HepG2 (cell line): ENCODE results near the gene SNAP29. TPM values are rescaled to one million over a fixed set of nuclear protein-coding genes. Genes with fewer than 3 reads are reported as not detected.

ENCODE experiments used
- ELF3 ChIP-seq: IDR thresholded peaks from 2 replicates; pipeline ENCODE4 v1.6.1; 2016; ENCODE audit warnings: missing genetic modification reagents, missing compliant biosample characterization
- PCBP1 ChIP-seq: fragments of 200-400 bp; formaldehyde crosslinking; IDR thresholded peaks from 2 replicates; pipeline ENCODE4 v1.6.1; 2017; ENCODE audit warnings: mild to moderate bottlenecking, low read depth, low read length, borderline replicate concordance
- POLR2AphosphoS5 ChIP-seq: IDR thresholded peaks from 2 replicates; pipeline ENCODE4 v1.6.1; 2012; ENCODE audit warnings: low read depth, low read length
- SOX13 ChIP-seq, 3 experiments: fragments of 450-650 bp in 1 of 3; sonication (generic) in 1 of 3; formaldehyde crosslinking in 1 of 3; IDR thresholded peaks in 2 of 3; conservative IDR thresholded peaks in 1 of 3; 2 replicates each; pipeline versions ENCODE4 v1.5.0 to v1.6.1; 2016 to 2020; ENCODE audit warnings: antibody characterized with exemption in 1 of 3, mild to moderate bottlenecking in 1 of 3, missing compliant biosample characterization in 1 of 3, missing genetic modification reagents in 1 of 3, moderate library complexity in 1 of 3
- ZNF333 ChIP-seq: sonication (generic); formaldehyde crosslinking; IDR thresholded peaks from 2 replicates; pipeline ENCODE4 v1.4.0; 2020; ENCODE audit warnings: mild to moderate bottlenecking, missing genetic modification reagents, borderline replicate concordance
- polyA plus RNA-seq, 8 experiments: library from polyadenylated mRNA; depleted of rRNA in 3 of 8; stranded (reverse) in 7 of 8; unstranded in 1 of 8; fragments of >200 nt; fragmentation: Illumina TruSeq in 4 of 8; extraction: Trizol in 4 of 8; gene quantifications; 2 replicates each; pipeline versions ENCODE4 v1.2.1 to v1.2.3, GENCODE V29; 2011 to 2016; ENCODE audit warnings: low read depth in 4 of 8, missing spikeins in 1 of 8, mixed read lengths in 1 of 8; ENCODE audit not compliant: insufficient read depth in 1 of 8
- total RNA-seq, 5 experiments: library from RNA; depleted of rRNA; stranded (reverse); fragments of >200 nt; fragmentation: Illumina TruSeq; extraction: Trizol; gene quantifications; 2 replicates each; pipeline ENCODE4 v1.2.3, GENCODE V29; 2016; ENCODE audit warnings: low read depth in 1 of 5
- TF ChIP-seq, protein P1 (sequence below): sonication (generic); formaldehyde crosslinking; IDR thresholded peaks from 2 replicates; pipeline ENCODE4 v1.5.0; 2020; ENCODE audit warnings: missing genetic modification reagents, mild to moderate bottlenecking, borderline replicate concordance
- TF ChIP-seq, protein P2 (sequence below): IDR thresholded peaks from 2 replicates; pipeline ENCODE4 v1.6.1; 2016; ENCODE audit warnings: low read depth, missing genetic modification reagents, missing compliant biosample characterization
- TF ChIP-seq, protein P3 (sequence below): sonication (generic); formaldehyde crosslinking; IDR thresholded peaks from 2 replicates; pipeline ENCODE4 v1.4.0; 2020; ENCODE audit warnings: missing genetic modification reagents, mild to moderate bottlenecking, borderline replicate concordance

Gene SNAP29
- total and polyA plus RNA-seq, 2 of the 13 experiments (the other 11 are each of a cell fraction or from before 2014, with no cell fraction given) = 12.3 to 30.7 TPM

DNA sequence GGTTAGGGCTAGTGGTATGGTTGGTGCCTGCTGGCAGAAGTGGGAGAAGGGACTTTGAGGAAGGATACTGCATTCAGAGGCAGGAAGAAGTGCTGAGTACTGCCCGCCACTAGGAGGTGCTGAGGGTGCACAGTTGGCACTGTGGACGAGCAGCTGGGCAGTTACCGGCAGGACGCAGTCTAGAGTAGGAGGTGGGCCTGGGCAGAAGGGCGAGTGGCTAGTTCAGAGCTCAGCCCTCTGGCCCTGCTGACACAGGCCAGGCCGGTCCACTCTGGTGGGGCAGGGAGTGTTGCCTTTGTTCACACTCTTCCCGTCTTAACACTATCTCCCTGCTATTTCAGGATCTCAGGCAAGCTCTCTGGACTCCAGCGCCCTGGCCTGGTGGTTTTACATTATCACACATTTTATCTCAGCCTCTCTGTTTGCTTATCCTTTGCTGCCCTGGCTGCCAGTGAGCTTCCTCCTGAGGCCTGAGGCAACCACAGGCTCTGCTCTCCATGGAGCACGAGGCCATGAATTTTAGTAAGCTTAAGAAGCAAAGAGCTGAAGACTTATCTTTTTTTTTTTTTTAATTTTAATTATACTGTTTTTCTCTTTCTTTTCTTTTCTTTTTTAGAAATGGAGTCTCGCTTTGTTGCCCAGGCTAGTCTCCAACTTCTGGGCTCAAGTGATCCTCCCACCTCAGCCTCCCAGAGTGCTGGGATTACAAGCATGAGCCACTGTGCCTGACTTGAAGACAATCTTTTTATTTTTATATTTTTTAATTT is 26.9 kb downstream of the SNAP29 start (continued):
- TF ChIP-seq, protein P1, sequence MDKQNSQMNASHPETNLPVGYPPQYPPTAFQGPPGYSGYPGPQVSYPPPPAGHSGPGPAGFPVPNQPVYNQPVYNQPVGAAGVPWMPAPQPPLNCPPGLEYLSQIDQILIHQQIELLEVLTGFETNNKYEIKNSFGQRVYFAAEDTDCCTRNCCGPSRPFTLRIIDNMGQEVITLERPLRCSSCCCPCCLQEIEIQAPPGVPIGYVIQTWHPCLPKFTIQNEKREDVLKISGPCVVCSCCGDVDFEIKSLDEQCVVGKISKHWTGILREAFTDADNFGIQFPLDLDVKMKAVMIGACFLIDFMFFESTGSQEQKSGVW = no peak
- TF ChIP-seq, protein P2, sequence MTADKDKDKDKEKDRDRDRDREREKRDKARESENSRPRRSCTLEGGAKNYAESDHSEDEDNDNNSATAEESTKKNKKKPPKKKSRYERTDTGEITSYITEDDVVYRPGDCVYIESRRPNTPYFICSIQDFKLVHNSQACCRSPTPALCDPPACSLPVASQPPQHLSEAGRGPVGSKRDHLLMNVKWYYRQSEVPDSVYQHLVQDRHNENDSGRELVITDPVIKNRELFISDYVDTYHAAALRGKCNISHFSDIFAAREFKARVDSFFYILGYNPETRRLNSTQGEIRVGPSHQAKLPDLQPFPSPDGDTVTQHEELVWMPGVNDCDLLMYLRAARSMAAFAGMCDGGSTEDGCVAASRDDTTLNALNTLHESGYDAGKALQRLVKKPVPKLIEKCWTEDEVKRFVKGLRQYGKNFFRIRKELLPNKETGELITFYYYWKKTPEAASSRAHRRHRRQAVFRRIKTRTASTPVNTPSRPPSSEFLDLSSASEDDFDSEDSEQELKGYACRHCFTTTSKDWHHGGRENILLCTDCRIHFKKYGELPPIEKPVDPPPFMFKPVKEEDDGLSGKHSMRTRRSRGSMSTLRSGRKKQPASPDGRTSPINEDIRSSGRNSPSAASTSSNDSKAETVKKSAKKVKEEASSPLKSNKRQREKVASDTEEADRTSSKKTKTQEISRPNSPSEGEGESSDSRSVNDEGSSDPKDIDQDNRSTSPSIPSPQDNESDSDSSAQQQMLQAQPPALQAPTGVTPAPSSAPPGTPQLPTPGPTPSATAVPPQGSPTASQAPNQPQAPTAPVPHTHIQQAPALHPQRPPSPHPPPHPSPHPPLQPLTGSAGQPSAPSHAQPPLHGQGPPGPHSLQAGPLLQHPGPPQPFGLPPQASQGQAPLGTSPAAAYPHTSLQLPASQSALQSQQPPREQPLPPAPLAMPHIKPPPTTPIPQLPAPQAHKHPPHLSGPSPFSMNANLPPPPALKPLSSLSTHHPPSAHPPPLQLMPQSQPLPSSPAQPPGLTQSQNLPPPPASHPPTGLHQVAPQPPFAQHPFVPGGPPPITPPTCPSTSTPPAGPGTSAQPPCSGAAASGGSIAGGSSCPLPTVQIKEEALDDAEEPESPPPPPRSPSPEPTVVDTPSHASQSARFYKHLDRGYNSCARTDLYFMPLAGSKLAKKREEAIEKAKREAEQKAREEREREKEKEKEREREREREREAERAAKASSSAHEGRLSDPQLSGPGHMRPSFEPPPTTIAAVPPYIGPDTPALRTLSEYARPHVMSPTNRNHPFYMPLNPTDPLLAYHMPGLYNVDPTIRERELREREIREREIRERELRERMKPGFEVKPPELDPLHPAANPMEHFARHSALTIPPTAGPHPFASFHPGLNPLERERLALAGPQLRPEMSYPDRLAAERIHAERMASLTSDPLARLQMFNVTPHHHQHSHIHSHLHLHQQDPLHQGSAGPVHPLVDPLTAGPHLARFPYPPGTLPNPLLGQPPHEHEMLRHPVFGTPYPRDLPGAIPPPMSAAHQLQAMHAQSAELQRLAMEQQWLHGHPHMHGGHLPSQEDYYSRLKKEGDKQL = no peak
- TF ChIP-seq POLR2AphosphoS5 (no peak), PCBP1 (no peak), SOX13 (IDR thresholded peaks at IDR 0.05) (no peak), SOX13 (CRISPR knock-in tag; conservative IDR thresholded peaks at IDR 0.05 in 1 of 2, IDR thresholded peaks at IDR 0.05 in 1 of 2) (peak in 1 of 2 experiments; percentile 25; a peak in 2 of 4 replicates), ZNF333 (no peak), ELF3 (CRISPR knock-in tag) (peak; percentile 77)
- TF ChIP-seq, protein P3, sequence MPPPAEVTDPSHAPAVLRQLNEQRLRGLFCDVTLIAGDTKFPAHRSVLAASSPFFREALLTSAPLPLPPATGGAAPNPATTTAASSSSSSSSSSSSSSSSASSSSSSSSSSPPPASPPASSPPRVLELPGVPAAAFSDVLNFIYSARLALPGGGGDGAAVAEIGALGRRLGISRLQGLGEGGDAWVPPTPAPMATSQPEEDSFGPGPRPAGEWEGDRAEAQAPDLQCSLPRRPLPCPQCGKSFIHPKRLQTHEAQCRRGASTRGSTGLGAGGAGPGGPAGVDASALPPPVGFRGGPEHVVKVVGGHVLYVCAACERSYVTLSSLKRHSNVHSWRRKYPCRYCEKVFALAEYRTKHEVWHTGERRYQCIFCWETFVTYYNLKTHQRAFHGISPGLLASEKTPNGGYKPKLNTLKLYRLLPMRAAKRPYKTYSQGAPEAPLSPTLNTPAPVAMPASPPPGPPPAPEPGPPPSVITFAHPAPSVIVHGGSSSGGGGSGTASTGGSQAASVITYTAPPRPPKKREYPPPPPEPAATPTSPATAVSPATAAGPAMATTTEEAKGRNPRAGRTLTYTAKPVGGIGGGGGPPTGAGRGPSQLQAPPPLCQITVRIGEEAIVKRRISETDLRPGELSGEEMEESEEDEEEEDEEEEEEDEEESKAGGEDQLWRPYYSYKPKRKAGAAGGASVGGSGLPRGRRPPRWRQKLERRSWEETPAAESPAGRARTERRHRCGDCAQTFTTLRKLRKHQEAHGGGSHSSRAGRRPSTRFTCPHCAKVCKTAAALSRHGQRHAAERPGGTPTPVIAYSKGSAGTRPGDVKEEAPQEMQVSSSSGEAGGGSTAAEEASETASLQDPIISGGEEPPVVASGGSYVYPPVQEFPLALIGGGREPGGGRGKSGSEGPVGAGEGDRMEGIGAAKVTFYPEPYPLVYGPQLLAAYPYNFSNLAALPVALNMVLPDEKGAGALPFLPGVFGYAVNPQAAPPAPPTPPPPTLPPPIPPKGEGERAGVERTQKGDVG (CRISPR knock-in tag) = peak; percentile 73; the same call in 1 of the 2 replicates
